Neural progenitor cell (in vitro differentiated cells): Measurements from ENCODE around the gene RCAN1. TPM values are rescaled to one million over a fixed set of nuclear protein-coding genes. Genes with fewer than 3 reads are reported as not detected.
"Not testable (repeated sequence)": the region's sequence is repeated elsewhere in the genome, so short reads cannot be mapped to it uniquely, and the experiment has no call there.

Experiments
- DNase-seq: peaks from one replicate; pipeline ENCODE4 v3.0.0-alpha.2; 2016; ENCODE audit warnings: low spot score
- H2AFZ ChIP-seq: fragments of 200-600 bp; sonication (generic); replicated peaks from 2 replicates; pipeline ENCODE4 v1.6.1; 2016; ENCODE audit warnings: antibody characterized with exemption
- H3F3A ChIP-seq: fragments of 200-600 bp; sonication (generic); 2 replicates; pipeline ENCODE4 v1.6.1; 2016; ENCODE audit warnings: antibody characterized with exemption, low read depth
- H3K27ac ChIP-seq: fragments of 200-600 bp; sonication (generic); 2 replicates; pipeline ENCODE4 v1.5.1; 2016; ENCODE audit warnings: mild to moderate bottlenecking
- H3K27me3 ChIP-seq: fragments of 200-600 bp; sonication (generic); 2 replicates; pipeline ENCODE4 v1.6.1; 2016; ENCODE audit warnings: mild to moderate bottlenecking, moderate library complexity
- H3K36me3 ChIP-seq: fragments of 200-600 bp; sonication (generic); 2 replicates; pipeline ENCODE4 v1.5.1; 2016
- H3K4me1 ChIP-seq: fragments of 200-600 bp; sonication (generic); 2 replicates; pipeline ENCODE4 v1.6.1; 2016; ENCODE audit warnings: mixed run types
- H3K4me2 ChIP-seq: fragments of 200-600 bp; sonication (generic); 2 replicates; pipeline ENCODE4 v1.6.1; 2016
- H3K4me3 ChIP-seq: fragments of 200-600 bp; sonication (generic); 2 replicates; pipeline ENCODE4 v1.5.1; 2016
- H3K79me2 ChIP-seq: fragments of 200-600 bp; sonication (generic); 2 replicates; pipeline ENCODE4 v1.6.1; 2016; ENCODE audit warnings: low read depth
- H3K9ac ChIP-seq: fragments of 200-600 bp; sonication (generic); 2 replicates; pipeline ENCODE4 v1.6.1; 2016
- H3K9me3 ChIP-seq: fragments of 200-600 bp; sonication (generic); 2 replicates; pipeline ENCODE4 v1.5.1; 2016; ENCODE audit warnings: low read depth
- H4K20me1 ChIP-seq: fragments of 200-600 bp; sonication (generic); 2 replicates; pipeline ENCODE4 v1.6.1; 2016; ENCODE audit warnings: low read depth
- H3K27ac Mint-ChIP-seq: 3 replicates; pipeline ENCODE4 v1.8.0; 2021; ENCODE audit warnings: mixed read lengths
- H3K27me3 Mint-ChIP-seq: 2 replicates; pipeline ENCODE4 v1.8.0; 2022; ENCODE audit warnings: low read depth, mild to moderate bottlenecking, inconsistent platforms, moderate library complexity, mixed read lengths; ENCODE audit not compliant: insufficient read depth
- H3K36me3 Mint-ChIP-seq: 3 replicates; pipeline ENCODE4 v1.8.0; 2021; ENCODE audit warnings: mixed read lengths
- H3K4me1 Mint-ChIP-seq: 3 replicates; pipeline ENCODE4 v1.8.0; 2021; ENCODE audit warnings: mixed read lengths
- H3K4me3 Mint-ChIP-seq: 3 replicates; pipeline ENCODE4 v1.8.0; 2021; ENCODE audit warnings: mild to moderate bottlenecking, moderate library complexity, mixed read lengths
- H3K9me3 Mint-ChIP-seq: 3 replicates; pipeline ENCODE4 v1.8.0; 2020; ENCODE audit warnings: mixed read lengths
- EZH2 ChIP-seq: fragments of 200-600 bp; sonication (generic); IDR thresholded peaks from 2 replicates; pipeline ENCODE4 v1.6.1; 2017; ENCODE audit warnings: antibody characterized with exemption, mild to moderate bottlenecking, moderate library complexity
- EZH2phosphoT487 ChIP-seq: fragments of 200-600 bp; sonication (generic); IDR thresholded peaks from 2 replicates; pipeline ENCODE4 v1.6.1; 2017; ENCODE audit warnings: antibody characterized with exemption
- total RNA-seq: library from RNA; depleted of rRNA; stranded (reverse); fragments of >200 nt; gene quantifications from 2 replicates; pipeline ENCODE4 v1.2.3, GENCODE V29; 2015; ENCODE audit warnings: low replicate concordance
- TF ChIP-seq, protein P1 (sequence below): fragments of 200-600 bp; sonication (generic); IDR thresholded peaks from 2 replicates; pipeline ENCODE4 v1.5.1; 2017; ENCODE audit warnings: antibody characterized with exemption, mild to moderate bottlenecking

RCAN1 gene
- total RNA-seq, 1 donor from 2014 or later = 6.9 TPM

DNA sequence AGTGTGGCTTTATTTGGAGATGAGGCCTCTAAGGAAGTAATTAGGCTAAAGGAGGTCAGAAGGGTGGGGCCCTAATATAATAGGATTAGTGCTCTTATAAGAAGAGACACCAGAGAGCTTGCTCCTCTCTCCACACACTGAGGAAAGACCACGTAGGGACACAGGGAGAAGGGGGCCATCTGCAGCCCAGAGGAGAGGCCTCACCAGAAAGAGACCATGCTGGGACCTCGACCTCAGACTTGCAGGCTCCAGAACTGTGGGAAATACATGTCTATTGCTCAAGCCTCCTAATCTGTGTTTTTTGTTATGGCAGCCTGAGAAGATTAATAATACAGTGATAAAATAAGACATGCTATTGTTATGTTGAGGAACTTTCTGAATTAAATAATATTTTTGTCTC lies 8.3 kb downstream of the RCAN1 start:
- H3K27ac ChIP-seq = no peak overlapping the region
- Mint-ChIP-seq H3K4me1 (peaks cover 6% of the 10 kb centered on the region), H3K27me3 (peaks cover 3% of the 10 kb centered on the region), H3K4me3 (no peak overlapping the region), H3K9me3 (no peaks in the 10 kb centered on the region), H3K27ac (no peak overlapping the region), H3K36me3 (no peaks in the 10 kb centered on the region)
- H3K4me3 ChIP-seq = no peak overlapping the region
- H3K79me2 ChIP-seq = no peaks in the 10 kb centered on the region
- H3K36me3 ChIP-seq = no peaks in the 10 kb centered on the region
- H4K20me1 ChIP-seq = no peaks in the 10 kb centered on the region
- H3F3A ChIP-seq = no peaks in the 10 kb centered on the region
- no peak overlapping the region for H3K4me2 ChIP-seq
- peaks cover 7% of the 10 kb centered on the region for H3K27me3 ChIP-seq
- H2AFZ ChIP-seq = no peak overlapping the region
- H3K4me1 ChIP-seq = peaks cover 3% of the 10 kb centered on the region
- TF ChIP-seq EZH2 (no peak), EZH2phosphoT487 (no peak)
- TF ChIP-seq, protein P1, sequence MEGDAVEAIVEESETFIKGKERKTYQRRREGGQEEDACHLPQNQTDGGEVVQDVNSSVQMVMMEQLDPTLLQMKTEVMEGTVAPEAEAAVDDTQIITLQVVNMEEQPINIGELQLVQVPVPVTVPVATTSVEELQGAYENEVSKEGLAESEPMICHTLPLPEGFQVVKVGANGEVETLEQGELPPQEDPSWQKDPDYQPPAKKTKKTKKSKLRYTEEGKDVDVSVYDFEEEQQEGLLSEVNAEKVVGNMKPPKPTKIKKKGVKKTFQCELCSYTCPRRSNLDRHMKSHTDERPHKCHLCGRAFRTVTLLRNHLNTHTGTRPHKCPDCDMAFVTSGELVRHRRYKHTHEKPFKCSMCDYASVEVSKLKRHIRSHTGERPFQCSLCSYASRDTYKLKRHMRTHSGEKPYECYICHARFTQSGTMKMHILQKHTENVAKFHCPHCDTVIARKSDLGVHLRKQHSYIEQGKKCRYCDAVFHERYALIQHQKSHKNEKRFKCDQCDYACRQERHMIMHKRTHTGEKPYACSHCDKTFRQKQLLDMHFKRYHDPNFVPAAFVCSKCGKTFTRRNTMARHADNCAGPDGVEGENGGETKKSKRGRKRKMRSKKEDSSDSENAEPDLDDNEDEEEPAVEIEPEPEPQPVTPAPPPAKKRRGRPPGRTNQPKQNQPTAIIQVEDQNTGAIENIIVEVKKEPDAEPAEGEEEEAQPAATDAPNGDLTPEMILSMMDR = no peak
- DNase-seq = peak; percentile 35
- no peaks in the 10 kb centered on the region for H3K9me3 ChIP-seq
- no peak overlapping the region for H3K9ac ChIP-seq

DNA sequence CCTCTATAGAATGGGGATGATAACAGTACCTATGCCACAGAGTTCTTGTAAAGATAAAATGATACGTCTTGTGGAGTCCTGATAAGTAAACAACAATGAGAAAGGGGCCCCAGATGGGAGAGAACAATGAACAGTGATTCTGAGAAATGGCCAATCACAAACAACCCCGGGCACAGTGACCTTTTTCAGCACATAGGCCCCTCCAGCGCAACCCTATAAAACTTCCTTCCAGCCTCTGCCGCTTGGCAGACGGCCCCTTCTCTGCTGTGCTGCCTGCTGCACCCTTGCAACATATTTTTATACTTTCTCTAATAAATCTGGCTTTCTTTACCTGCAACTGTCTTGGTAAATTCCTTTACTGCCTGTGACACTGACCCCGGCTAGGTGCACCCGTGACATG lies 8.9 kb downstream of the RCAN1 start:
- no peak overlapping the region for H3K4me3 ChIP-seq
- no peaks in the 10 kb centered on the region for H3K27me3 Mint-ChIP-seq
- H2AFZ ChIP-seq = no peak overlapping the region
- no peak overlapping the region for H3K4me3 Mint-ChIP-seq
- H3K27me3 ChIP-seq = peaks cover 1% of the 10 kb centered on the region
- H3K79me2 ChIP-seq = no peaks in the 10 kb centered on the region
- H3K9ac ChIP-seq = no peak overlapping the region
- no peaks in the 10 kb centered on the region for H3K36me3 Mint-ChIP-seq
- peaks cover 4% of the 10 kb centered on the region for H3K4me1 ChIP-seq
- H3K4me2 ChIP-seq = no peak overlapping the region
- H3K9me3 ChIP-seq = no peaks in the 10 kb centered on the region
- no peak overlapping the region for H3K27ac Mint-ChIP-seq
- no peaks in the 10 kb centered on the region for H4K20me1 ChIP-seq
- no peaks in the 10 kb centered on the region for H3K36me3 ChIP-seq
- H3F3A ChIP-seq = peaks cover 1% of the 10 kb centered on the region
- no peaks in the 10 kb centered on the region for H3K9me3 Mint-ChIP-seq
- no peak for DNase-seq
- no peak overlapping the region for H3K27ac ChIP-seq
- TF ChIP-seq EZH2 (no peak), EZH2phosphoT487 (no peak)
- TF ChIP-seq, protein P1 = no peak
- peaks cover 6% of the 10 kb centered on the region for H3K4me1 Mint-ChIP-seq

DNA sequence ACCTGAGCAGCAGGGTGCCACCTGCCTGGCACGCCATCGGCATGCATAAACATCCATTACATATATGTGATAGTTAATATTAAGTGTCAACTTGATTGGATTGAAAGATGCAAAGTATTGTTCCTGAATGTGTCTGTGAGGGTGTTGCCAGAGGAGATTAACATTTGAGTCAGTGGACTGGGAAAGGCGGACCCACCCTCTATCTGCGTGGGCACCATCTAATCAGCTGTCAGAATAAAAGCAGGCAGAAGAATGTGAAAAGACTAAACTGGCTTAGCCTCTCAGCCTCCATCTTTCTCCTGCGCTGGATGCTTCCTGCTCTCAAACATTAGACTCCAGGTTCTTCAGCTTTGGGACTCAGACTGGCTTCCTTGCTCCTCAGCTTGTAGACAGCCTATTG lies 10.0 kb downstream of the RCAN1 start:
- DNase-seq, H2AFZ ChIP-seq, H3K4me3 ChIP-seq: not testable (repeated sequence)

DNA sequence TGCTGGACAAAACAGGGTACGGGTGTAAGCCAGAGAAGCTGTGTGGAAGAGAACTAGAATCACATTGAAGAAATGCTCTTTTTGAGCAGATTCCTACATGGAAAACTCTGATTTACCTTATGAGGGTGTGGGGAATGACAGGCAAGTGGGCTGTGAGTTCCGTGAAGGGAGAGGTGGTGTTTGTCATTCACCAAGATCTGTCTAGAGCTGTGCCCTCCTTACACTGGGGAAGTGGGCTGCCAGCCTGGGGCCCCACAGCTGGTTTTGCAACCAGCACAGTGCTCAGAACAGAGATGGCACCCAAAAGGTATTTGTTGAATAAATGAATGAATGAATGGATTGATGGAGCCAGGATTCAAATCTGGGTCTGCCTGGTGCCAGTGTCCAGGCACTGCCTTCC lies 10.4 kb downstream of the RCAN1 start:
- H3K79me2 ChIP-seq = no peaks in the 10 kb centered on the region
- no peak overlapping the region for H2AFZ ChIP-seq
- no peak for DNase-seq
- no peaks in the 10 kb centered on the region for H3K9me3 ChIP-seq
- H3K4me3 ChIP-seq = no peak overlapping the region
- no peak for TF ChIP-seq EZH2phosphoT487
- TF ChIP-seq EZH2 = no peak
- TF ChIP-seq, protein P1 = no peak
- peaks cover 17% of the 10 kb centered on the region for H3K4me1 ChIP-seq
- no peaks in the 10 kb centered on the region for H3K36me3 ChIP-seq
- H3K4me1 Mint-ChIP-seq = peaks cover 12% of the 10 kb centered on the region
- peaks cover 16% of the 10 kb centered on the region for H3F3A ChIP-seq
- no peaks in the 10 kb centered on the region for H3K27me3 ChIP-seq
- no peak overlapping the region for H3K27ac ChIP-seq
- H3K27me3 Mint-ChIP-seq = no peaks in the 10 kb centered on the region
- H4K20me1 ChIP-seq = no peaks in the 10 kb centered on the region
- no peak overlapping the region for H3K27ac Mint-ChIP-seq
- H3K4me3 Mint-ChIP-seq = no peak overlapping the region
- H3K4me2 ChIP-seq = no peak overlapping the region
- H3K36me3 Mint-ChIP-seq = no peaks in the 10 kb centered on the region
- no peak overlapping the region for H3K9ac ChIP-seq
- no peaks in the 10 kb centered on the region for H3K9me3 Mint-ChIP-seq

More for the DNA sequence above, 10.0 kb downstream of the RCAN1 start:
- not testable (repeated sequence) for H3K27ac ChIP-seq, H3K27me3 Mint-ChIP-seq, H3K36me3 Mint-ChIP-seq, H3K36me3 ChIP-seq, H3K9me3 ChIP-seq, H4K20me1 ChIP-seq, H3K9ac ChIP-seq, H3K27me3 ChIP-seq, H3K4me2 ChIP-seq, H3K79me2 ChIP-seq, H3K9me3 Mint-ChIP-seq, H3K4me1 Mint-ChIP-seq, H3K4me3 Mint-ChIP-seq, H3K27ac Mint-ChIP-seq
- Histone ChIP-seq H3K4me1 (peaks cover 15% of the 10 kb centered on the region), H3F3A (peaks cover 12% of the 10 kb centered on the region)
